MM.1S (cell line): ENCODE measurements around the gene NEMF.

Experiments
- DNase-seq: peaks from one replicate; pipeline ENCODE4 v3.0.0-alpha.2; 2015
- H2AFZ ChIP-seq: fragments of 300-600 bp; sonication (generic); 2 replicates; pipeline ENCODE4 v1.6.0; 2016; ENCODE audit warnings: antibody characterized with exemption, low read length
- H3F3A ChIP-seq: fragments of 300-600 bp; sonication (generic); 2 replicates; pipeline ENCODE4 v1.6.1; 2016; ENCODE audit warnings: mild to moderate bottlenecking, antibody characterized with exemption, low read length, moderate library complexity, mixed read lengths; ENCODE audit not compliant: insufficient read depth
- H3K27ac ChIP-seq: fragments of 300-600 bp; sonication (generic); 2 replicates; pipeline ENCODE4 v1.5.1; 2016; ENCODE audit warnings: mild to moderate bottlenecking, low read length
- H3K27me3 ChIP-seq: fragments of 300-600 bp; sonication (generic); replicated peaks from 2 replicates; pipeline ENCODE4 v1.6.0; 2016; ENCODE audit warnings: low read length; ENCODE audit not compliant: insufficient read depth
- H3K36me3 ChIP-seq: fragments of 300-600 bp; sonication (generic); replicated peaks from 2 replicates; pipeline ENCODE4 v1.6.1; 2016; ENCODE audit warnings: mild to moderate bottlenecking, low read length, mixed read lengths; ENCODE audit not compliant: insufficient read depth
- H3K4me1 ChIP-seq: fragments of 300-600 bp; sonication (generic); 2 replicates; pipeline ENCODE4 v1.6.1; 2016; ENCODE audit warnings: low read length, mixed read lengths
- H3K4me2 ChIP-seq: fragments of 300-600 bp; sonication (generic); 2 replicates; pipeline ENCODE4 v1.6.0; 2016; ENCODE audit warnings: low read depth, low read length
- H3K4me3 ChIP-seq: fragments of 300-600 bp; sonication (generic); 2 replicates; pipeline ENCODE4 v1.5.1; 2016; ENCODE audit warnings: low read length, mixed read lengths
- H3K79me2 ChIP-seq: fragments of 300-600 bp; sonication (generic); 2 replicates; pipeline ENCODE4 v1.6.1; 2016; ENCODE audit warnings: mixed run types, low read length, mixed read lengths
- H3K9ac ChIP-seq: fragments of 300-600 bp; sonication (generic); 2 replicates; pipeline ENCODE4 v1.6.1; 2016; ENCODE audit warnings: low read length, mixed read lengths
- H3K9me2 ChIP-seq: fragments of 300-600 bp; sonication (generic); replicated peaks from 2 replicates; pipeline ENCODE4 v1.6.1; 2016; ENCODE audit warnings: mild to moderate bottlenecking, low read length, mixed read lengths; ENCODE audit not compliant: insufficient read depth
- H3K9me3 ChIP-seq: fragments of 300-600 bp; sonication (generic); replicated peaks from 2 replicates; pipeline ENCODE4 v1.6.1; 2016; ENCODE audit warnings: mild to moderate bottlenecking, low read length, mixed read lengths; ENCODE audit not compliant: insufficient read depth
- H4K20me1 ChIP-seq: fragments of 300-600 bp; sonication (generic); 2 replicates; pipeline ENCODE4 v1.6.1; 2016; ENCODE audit warnings: mild to moderate bottlenecking, low read length, moderate library complexity, mixed read lengths; ENCODE audit not compliant: insufficient read depth
- CTCF ChIP-seq: fragments of 300-600 bp; sonication (generic); IDR thresholded peaks from 2 replicates; pipeline ENCODE4 v1.5.1; 2016; ENCODE audit warnings: antibody characterized with exemption, low read length, mixed read lengths
- EZH2 ChIP-seq: fragments of 300-600 bp; sonication (generic); optimal IDR thresholded peaks from 2 replicates; pipeline ENCODE3; 2017; ENCODE audit warnings: low read depth, mild to moderate bottlenecking, antibody characterized with exemption, low read length, mixed read lengths
- EZH2phosphoT487 ChIP-seq: fragments of 300-600 bp; sonication (generic); IDR thresholded peaks from 2 replicates; pipeline ENCODE4 v1.6.1; 2018; ENCODE audit warnings: antibody characterized with exemption, low read length

NEMF gene

GRCh38 chr14:49853158-49853477 lies 530 bp upstream of the NEMF start:
- H4K20me1 ChIP-seq, result no peaks in the 10 kb centered on the region
- peaks cover 28% of the 10 kb centered on the region for H3K79me2 ChIP-seq
- no peak for DNase-seq
- no peaks in the 10 kb centered on the region for H3K27me3 ChIP-seq
- H3K4me2 ChIP-seq, result peak overlapping the region; percentile 79
- peaks cover 4% of the 10 kb centered on the region; the same call in 1 of the 2 replicates for H3K4me1 ChIP-seq
- no peaks in the 10 kb centered on the region for H3F3A ChIP-seq
- peak overlapping the region; percentile 84; the same call in 1 of the 2 replicates for H3K9ac ChIP-seq
- H3K9me3 ChIP-seq, result no peaks in the 10 kb centered on the region
- no peaks in the 10 kb centered on the region for H3K9me2 ChIP-seq
- H3K4me3 ChIP-seq, result peak overlapping the region; percentile 92
- no peaks in the 10 kb centered on the region for H3K36me3 ChIP-seq
- peak overlapping the region; percentile 52; the same call in 1 of the 2 replicates for H3K27ac ChIP-seq
- TF ChIP-seq EZH2, result no peak
- no peak for TF ChIP-seq CTCF
- TF ChIP-seq EZH2phosphoT487, result no peak
- peak overlapping the region; percentile 90 for H2AFZ ChIP-seq

- H3F3A ChIP-seq, result no peaks in the 10 kb centered on the region
- peaks cover 28% of the 10 kb centered on the region for H3K79me2 ChIP-seq
- H3K9me2 ChIP-seq, result no peaks in the 10 kb centered on the region
- H3K9ac ChIP-seq, result peak overlapping the region; percentile 84
- peak overlapping the region; percentile 79 for H3K4me2 ChIP-seq
- no peak overlapping the region for H3K27ac ChIP-seq
- TF ChIP-seq CTCF (no peak), EZH2 (no peak), EZH2phosphoT487 (no peak)
- no peaks in the 10 kb centered on the region for H3K4me1 ChIP-seq
- H2AFZ ChIP-seq, result no peak overlapping the region
- DNase-seq, result no peak
- no peaks in the 10 kb centered on the region for H3K27me3 ChIP-seq
- peak overlapping the region; percentile 92 for H3K4me3 ChIP-seq
- no peaks in the 10 kb centered on the region for H3K36me3 ChIP-seq
- H3K9me3 ChIP-seq, result no peaks in the 10 kb centered on the region
- H4K20me1 ChIP-seq, result no peaks in the 10 kb centered on the region
Measured at GRCh38 chr14:49851813-49852212, 775 bp downstream of the NEMF start.

GRCh38 chr14:49849213-49849847 lies 3.3 kb downstream of the NEMF start:
- Histone ChIP-seq H3K4me3 (no peak overlapping the region), H3K79me2 (peaks cover 28% of the 10 kb centered on the region), H3K27ac (no peak overlapping the region)

More at GRCh38 chr14:49849213-49849847, 3.3 kb downstream of the NEMF start:
- Histone ChIP-seq H3K27me3 (no peaks in the 10 kb centered on the region), H2AFZ (no peak overlapping the region), H3K4me1 (no peaks in the 10 kb centered on the region), H3F3A (no peaks in the 10 kb centered on the region), H4K20me1 (no peaks in the 10 kb centered on the region), H3K9me2 (no peaks in the 10 kb centered on the region), H3K36me3 (no peaks in the 10 kb centered on the region), H3K9me3 (no peaks in the 10 kb centered on the region), H3K4me2 (no peak overlapping the region), H3K9ac (no peak overlapping the region)
- no peak for DNase-seq
- TF ChIP-seq CTCF, result no peak
- no peak for TF ChIP-seq EZH2phosphoT487
- no peak for TF ChIP-seq EZH2
